Endodermal cell (in vitro differentiated cells): ENCODE results near the gene CRYGB. TPM values are rescaled to one million over a fixed set of nuclear protein-coding genes. Genes with fewer than 3 reads are reported as not detected.

Experiments used
- DNase-seq: peaks from one replicate; pipeline ENCODE4 v3.0.0-alpha.2; 2017
- H3K27ac ChIP-seq: 2 replicates; pipeline ENCODE4 v1.5.1; 2013; ENCODE audit warnings: mild to moderate bottlenecking, low read depth, low read length, moderate library complexity
- H3K27me3 ChIP-seq: 2 replicates; pipeline ENCODE4 v1.6.1; 2013; ENCODE audit warnings: mild to moderate bottlenecking, low read length, moderate library complexity; ENCODE audit not compliant: insufficient read depth, control insufficient read depth, poor library complexity, severe bottlenecking
- H3K36me3 ChIP-seq: 2 replicates; pipeline ENCODE4 v1.7.0; 2013; ENCODE audit warnings: mild to moderate bottlenecking, low read length, moderate library complexity; ENCODE audit not compliant: control insufficient read depth, insufficient read depth
- H3K4me1 ChIP-seq: one replicate; pipeline ENCODE4 v1.7.0; 2013; ENCODE audit warnings: low read length; ENCODE audit not compliant: control insufficient read depth, insufficient read depth
- H3K4me3 ChIP-seq: 2 replicates; pipeline ENCODE4 v1.5.1; 2013; ENCODE audit warnings: mild to moderate bottlenecking, low read length, moderate library complexity
- H3K9ac ChIP-seq: 2 replicates; pipeline ENCODE4 v1.6.1; 2013; ENCODE audit warnings: mild to moderate bottlenecking, low read length, moderate library complexity; ENCODE audit not compliant: poor library complexity, severe bottlenecking; ENCODE audit errors: extremely low read depth
- H3K9me3 ChIP-seq: 2 replicates; pipeline ENCODE4 v1.6.1; 2013; ENCODE audit warnings: mild to moderate bottlenecking, low read length, moderate library complexity; ENCODE audit not compliant: control insufficient read depth
- H3K27ac Mint-ChIP-seq: 2 replicates; pipeline ENCODE4 v1.8.0; 2020; ENCODE audit warnings: mixed read lengths
- H3K27me3 Mint-ChIP-seq: 2 replicates; pipeline ENCODE4 v1.8.0; 2021; ENCODE audit warnings: mild to moderate bottlenecking, mixed read lengths; ENCODE audit not compliant: insufficient read depth
- H3K36me3 Mint-ChIP-seq: 2 replicates; pipeline ENCODE4 v1.8.0; 2020; ENCODE audit warnings: low read depth, mixed read lengths
- H3K4me1 Mint-ChIP-seq: 2 replicates; pipeline ENCODE4 v1.8.0; 2020; ENCODE audit warnings: mixed read lengths
- H3K4me3 Mint-ChIP-seq: 2 replicates; pipeline ENCODE4 v1.8.0; 2020; ENCODE audit warnings: mild to moderate bottlenecking, moderate library complexity, mixed read lengths
- H3K9me3 Mint-ChIP-seq: 2 replicates; pipeline ENCODE4 v1.8.0; 2020; ENCODE audit warnings: mild to moderate bottlenecking, mixed read lengths
- WGBS, 2 experiments: methylation state at CpG; one replicate each; pipeline versions ENCODE4 v1.1.5 to v1.1.7; 2013; ENCODE audit warnings: missing lambda C conversion rate in 2 of 2, mixed read lengths in 1 of 2; ENCODE audit not compliant: insufficient coverage in 1 of 2, insufficient read length in 1 of 2; 5-methylcytosine and 5-hydroxymethylcytosine counted together
- total RNA-seq, 2 donors: library from RNA; stranded (reverse); fragmentation: NEBNext Ultra II Directional in 1 of 2; extraction: Animal tissue kit (Norgen Biotek cat#: 25700) in 1 of 2; gene quantifications; 2 replicates in 1 of 2; 3 replicates in 1 of 2; pipeline ENCODE4 v1.2.1, GENCODE V29; 2021
- TF ChIP-seq, protein P1 (sequence below): fragments of 200-600 bp; sonication (generic); conservative IDR thresholded peaks from 2 replicates; pipeline ENCODE4 v1.5.0; 2021; ENCODE audit warnings: antibody characterized with exemption, mild to moderate bottlenecking

CRYGB gene
- total RNA-seq, 2 donors from 2014 or later: 0.46 TPM; not detected in 1

DNA sequence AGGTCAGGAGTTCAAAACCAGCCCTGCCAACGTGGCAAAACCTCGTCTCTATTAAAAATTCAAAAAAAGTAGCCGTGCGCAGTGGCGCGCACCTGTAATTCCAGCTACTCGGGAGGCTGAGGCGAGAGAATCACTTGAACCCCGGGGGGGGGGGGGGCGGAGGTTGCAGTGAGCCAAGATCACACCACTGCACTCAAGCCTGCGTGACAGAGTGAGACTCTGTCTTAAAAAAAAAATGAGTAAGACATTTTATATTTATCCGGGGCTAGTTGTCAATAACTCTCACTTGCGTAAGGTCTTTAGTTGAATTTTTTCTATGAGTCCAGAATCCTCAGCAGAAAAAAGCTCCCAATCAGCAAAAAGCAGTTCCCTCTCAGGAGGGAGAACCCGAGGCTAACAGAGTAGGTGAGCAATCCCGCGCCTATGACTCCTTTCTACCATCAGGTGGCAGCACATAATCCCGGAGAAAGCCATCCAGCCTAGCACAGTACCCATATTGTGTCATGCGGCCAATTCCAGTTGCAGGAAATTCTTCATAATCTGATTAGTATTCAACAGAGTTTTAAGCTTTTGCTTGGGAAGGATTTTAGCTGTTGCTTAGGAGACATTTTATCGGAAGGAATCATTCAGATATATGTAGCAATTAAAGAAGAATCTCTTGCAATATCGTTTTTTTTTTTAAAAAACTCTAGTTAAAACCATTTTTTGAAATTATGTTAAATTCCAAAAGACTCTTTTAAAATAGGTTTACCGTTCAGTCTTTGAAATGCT is 29.3 kb upstream of the CRYGB start:
- H3K4me3 Mint-ChIP-seq: no peak overlapping the region
- 58 to 62% methylated on average over 12 to 21 of the region's 21 CpGs for WGBS, 2 experiments
- no peaks in the 10 kb centered on the region for H3K36me3 Mint-ChIP-seq
- peaks cover 18% of the 10 kb centered on the region for H3K4me1 Mint-ChIP-seq
- H3K9ac ChIP-seq: no peak overlapping the region
- H3K4me3 ChIP-seq: no peak overlapping the region
- H3K27me3 Mint-ChIP-seq: no peaks in the 10 kb centered on the region
- no peaks in the 10 kb centered on the region for H3K36me3 ChIP-seq
- peak; percentile 93 for DNase-seq
- H3K27ac ChIP-seq: no peak overlapping the region
- no peaks in the 10 kb centered on the region for H3K9me3 Mint-ChIP-seq
- H3K4me1 ChIP-seq: peaks cover 5% of the 10 kb centered on the region
- no peak overlapping the region for H3K27ac Mint-ChIP-seq
- no peaks in the 10 kb centered on the region for H3K9me3 ChIP-seq
- TF ChIP-seq, protein P1, sequence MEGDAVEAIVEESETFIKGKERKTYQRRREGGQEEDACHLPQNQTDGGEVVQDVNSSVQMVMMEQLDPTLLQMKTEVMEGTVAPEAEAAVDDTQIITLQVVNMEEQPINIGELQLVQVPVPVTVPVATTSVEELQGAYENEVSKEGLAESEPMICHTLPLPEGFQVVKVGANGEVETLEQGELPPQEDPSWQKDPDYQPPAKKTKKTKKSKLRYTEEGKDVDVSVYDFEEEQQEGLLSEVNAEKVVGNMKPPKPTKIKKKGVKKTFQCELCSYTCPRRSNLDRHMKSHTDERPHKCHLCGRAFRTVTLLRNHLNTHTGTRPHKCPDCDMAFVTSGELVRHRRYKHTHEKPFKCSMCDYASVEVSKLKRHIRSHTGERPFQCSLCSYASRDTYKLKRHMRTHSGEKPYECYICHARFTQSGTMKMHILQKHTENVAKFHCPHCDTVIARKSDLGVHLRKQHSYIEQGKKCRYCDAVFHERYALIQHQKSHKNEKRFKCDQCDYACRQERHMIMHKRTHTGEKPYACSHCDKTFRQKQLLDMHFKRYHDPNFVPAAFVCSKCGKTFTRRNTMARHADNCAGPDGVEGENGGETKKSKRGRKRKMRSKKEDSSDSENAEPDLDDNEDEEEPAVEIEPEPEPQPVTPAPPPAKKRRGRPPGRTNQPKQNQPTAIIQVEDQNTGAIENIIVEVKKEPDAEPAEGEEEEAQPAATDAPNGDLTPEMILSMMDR: peak; percentile 93
- no peaks in the 10 kb centered on the region for H3K27me3 ChIP-seq

GRCh38 chr2:208174144-208174543 is 28.2 kb upstream of the CRYGB start:
- no peak overlapping the region for H3K27ac ChIP-seq
- H3K9me3 ChIP-seq: no peaks in the 10 kb centered on the region
- Mint-ChIP-seq H3K9me3 (no peaks in the 10 kb centered on the region), H3K4me3 (no peak overlapping the region), H3K27me3 (no peaks in the 10 kb centered on the region), H3K36me3 (no peaks in the 10 kb centered on the region), H3K4me1 (peaks cover 10% of the 10 kb centered on the region), H3K27ac (no peak overlapping the region)
- no peaks in the 10 kb centered on the region for H3K36me3 ChIP-seq
- WGBS, 2 experiments: 89 to 96% methylated on average over 7 to 9 of the region's 9 CpGs
- TF ChIP-seq, protein P1: no peak
- no peak overlapping the region for H3K9ac ChIP-seq
- no peak for DNase-seq
- H3K4me3 ChIP-seq: no peak overlapping the region
- no peaks in the 10 kb centered on the region for H3K4me1 ChIP-seq
- H3K27me3 ChIP-seq: no peaks in the 10 kb centered on the region

GRCh38 chr2:208172125-208172524 is 26.2 kb upstream of the CRYGB start:
- Mint-ChIP-seq H3K27me3 (no peaks in the 10 kb centered on the region), H3K36me3 (no peaks in the 10 kb centered on the region), H3K9me3 (no peaks in the 10 kb centered on the region), H3K4me1 (peaks cover 1% of the 10 kb centered on the region), H3K27ac (no peak overlapping the region), H3K4me3 (no peak overlapping the region)
- H3K27ac ChIP-seq: no peak overlapping the region
- H3K9me3 ChIP-seq: no peaks in the 10 kb centered on the region
- H3K27me3 ChIP-seq: no peaks in the 10 kb centered on the region
- DNase-seq: no peak
- TF ChIP-seq, protein P1: no peak
- no peak overlapping the region for H3K4me3 ChIP-seq
- H3K9ac ChIP-seq: no peak overlapping the region
- H3K36me3 ChIP-seq: no peaks in the 10 kb centered on the region
- WGBS, 2 experiments: 94 to 95% methylated on average over 3 to 4 of the region's 4 CpGs
- no peaks in the 10 kb centered on the region for H3K4me1 ChIP-seq
